ENCODE data around the gene ID4.

Gene ID4

GRCh38 chr6:19864285-19864684 is 27.1 kb downstream of the ID4 start:
- DNase-seq: no peak

GRCh38 chr6:19865178-19865577 is 28.0 kb downstream of the ID4 start:
- DNase-seq: no peak

GRCh38 chr6:19866173-19866984 is 29.2 kb downstream of the ID4 start:
- DNase-seq: no peak

- no peak for DNase-seq
Observed at GRCh38 chr6:19866985-19867627, 29.9 kb downstream of the ID4 start.

- no peak for DNase-seq
Observed at GRCh38 chr6:19869464-19869863, 32.3 kb downstream of the ID4 start.

- DNase-seq: no peak
Observed at GRCh38 chr6:19870322-19870721, 33.2 kb downstream of the ID4 start.

GRCh38 chr6:19873031-19873430 is 35.9 kb downstream of the ID4 start:
- no peak for DNase-seq

- DNase-seq: no peak
Observed at GRCh38 chr6:19876672-19877071, 39.5 kb downstream of the ID4 start.

GRCh38 chr6:19879663-19880062 is 42.5 kb downstream of the ID4 start:
- DNase-seq: no peak

- DNase-seq: no peak
Observed at GRCh38 chr6:19880066-19880465, 42.9 kb downstream of the ID4 start.

GRCh38 chr6:19891451-19891850 is 54.3 kb downstream of the ID4 start:
- no peak for DNase-seq

Measured in CD4-positive, alpha-beta T cell treated with Interleukin-17A for 1 hour (primary cell).